HG03175 (cell line): ENCODE results near the gene ELF2.
"Not testable (repeated sequence)": the region's sequence is repeated elsewhere in the genome, so short reads cannot be mapped to it uniquely, and the experiment has no call there.

Experiments used
- ATAC-seq: cut with Tn5 transposase; IDR thresholded peaks from one replicate; pipeline ENCODE4 v1.9.1; 2021; ENCODE audit warnings: mild to moderate bottlenecking, moderate library complexity; ENCODE audit not compliant: unreplicated experiment

The ELF2 gene

DNA sequence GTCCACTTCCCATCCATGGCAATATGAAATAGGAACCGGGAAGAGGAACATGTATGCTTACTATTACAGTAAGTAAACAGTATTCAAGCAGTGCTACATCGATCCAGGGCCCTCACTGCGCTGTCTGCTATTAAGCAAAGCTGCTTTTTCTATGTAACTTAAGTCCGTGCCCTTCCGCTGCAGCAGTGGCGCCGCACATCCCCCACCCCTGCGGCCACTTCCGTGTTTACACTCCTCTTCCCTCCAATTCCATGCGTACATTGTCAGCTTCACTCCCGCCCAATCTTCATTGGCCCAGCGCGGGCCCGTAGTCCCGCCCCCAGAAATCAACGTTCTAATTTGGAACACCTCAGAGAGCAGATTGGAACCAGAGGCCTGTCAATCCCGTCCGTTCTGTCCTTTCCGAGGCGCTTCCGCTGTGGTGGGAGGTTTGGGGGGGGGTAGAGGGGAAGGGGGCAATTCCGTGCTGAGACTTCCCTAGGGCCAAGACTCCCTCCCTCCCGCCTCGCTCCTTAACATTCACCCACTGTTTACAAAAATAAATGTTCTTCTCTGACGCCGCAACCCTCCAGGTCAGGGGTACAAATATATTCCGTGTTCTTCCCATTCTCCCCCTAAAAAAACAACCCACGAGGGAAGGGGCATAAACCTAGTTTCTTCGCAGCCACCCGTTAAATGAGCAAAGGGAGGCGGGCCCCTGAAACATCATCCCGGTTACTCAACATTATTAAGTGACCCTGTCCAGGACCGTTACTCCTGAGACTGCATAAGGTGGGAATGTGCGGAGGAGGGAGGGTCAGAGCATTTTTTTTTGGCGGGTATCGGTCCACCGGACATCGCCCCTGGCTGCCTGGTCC is 94.0 kb downstream of the ELF2 start:
- peak; percentile 86 for ATAC-seq

DNA sequence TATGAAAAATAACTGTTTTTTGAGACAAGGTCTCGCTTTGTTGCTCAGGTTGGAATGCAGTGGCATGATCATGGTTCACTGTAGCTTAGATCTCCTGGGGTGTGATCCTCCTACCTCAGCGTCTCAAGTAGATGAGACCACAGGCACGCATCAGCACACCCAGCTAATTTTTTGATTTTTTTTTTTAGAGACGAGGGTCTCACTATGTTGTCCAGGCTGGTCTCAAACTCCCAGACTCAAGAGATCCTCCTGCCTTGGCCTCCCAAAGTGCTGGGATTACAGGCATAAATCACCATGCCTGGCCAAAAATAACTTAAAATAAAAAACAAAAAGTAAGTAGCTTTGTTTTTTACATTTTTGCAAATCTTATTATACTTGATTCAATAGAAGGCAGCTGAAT is 98.1 kb downstream of the ELF2 start:
- ATAC-seq: no peak

DNA sequence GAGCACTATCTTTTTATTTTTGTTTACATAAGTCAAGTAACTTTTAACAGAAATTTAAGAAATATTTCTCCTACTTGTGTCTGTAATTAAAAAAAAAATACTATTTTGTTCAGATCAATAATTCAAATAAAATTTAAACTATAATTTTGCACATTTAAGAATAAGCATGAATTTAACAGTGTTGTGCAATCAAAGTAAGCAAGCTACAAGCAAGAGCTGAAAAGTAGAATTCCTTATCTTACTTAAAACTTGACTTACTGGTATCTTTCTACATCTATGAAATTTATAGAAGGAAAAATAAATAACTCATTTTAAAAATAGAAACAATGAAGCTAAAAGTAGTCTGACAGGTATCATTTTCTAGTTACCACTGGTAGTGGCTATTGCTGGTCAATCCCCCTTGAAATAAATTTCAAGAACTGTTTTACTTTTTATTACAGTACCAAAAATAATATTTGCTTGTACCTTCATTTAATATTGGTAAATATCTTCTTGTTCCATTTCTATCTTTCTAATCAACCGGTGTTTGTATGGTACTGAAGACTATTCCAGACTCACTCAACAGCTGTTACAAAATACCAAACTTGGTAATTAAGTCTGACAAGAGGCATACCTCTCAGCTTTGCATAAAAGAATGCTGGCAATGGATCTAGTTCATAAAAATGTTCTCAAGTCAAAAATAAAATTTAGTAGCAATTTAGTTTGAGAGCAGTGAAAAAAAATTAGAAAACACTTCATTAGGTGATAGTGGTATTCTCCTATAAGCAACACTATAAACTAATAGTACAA is 99.3 kb downstream of the ELF2 start:
- no peak for ATAC-seq

DNA sequence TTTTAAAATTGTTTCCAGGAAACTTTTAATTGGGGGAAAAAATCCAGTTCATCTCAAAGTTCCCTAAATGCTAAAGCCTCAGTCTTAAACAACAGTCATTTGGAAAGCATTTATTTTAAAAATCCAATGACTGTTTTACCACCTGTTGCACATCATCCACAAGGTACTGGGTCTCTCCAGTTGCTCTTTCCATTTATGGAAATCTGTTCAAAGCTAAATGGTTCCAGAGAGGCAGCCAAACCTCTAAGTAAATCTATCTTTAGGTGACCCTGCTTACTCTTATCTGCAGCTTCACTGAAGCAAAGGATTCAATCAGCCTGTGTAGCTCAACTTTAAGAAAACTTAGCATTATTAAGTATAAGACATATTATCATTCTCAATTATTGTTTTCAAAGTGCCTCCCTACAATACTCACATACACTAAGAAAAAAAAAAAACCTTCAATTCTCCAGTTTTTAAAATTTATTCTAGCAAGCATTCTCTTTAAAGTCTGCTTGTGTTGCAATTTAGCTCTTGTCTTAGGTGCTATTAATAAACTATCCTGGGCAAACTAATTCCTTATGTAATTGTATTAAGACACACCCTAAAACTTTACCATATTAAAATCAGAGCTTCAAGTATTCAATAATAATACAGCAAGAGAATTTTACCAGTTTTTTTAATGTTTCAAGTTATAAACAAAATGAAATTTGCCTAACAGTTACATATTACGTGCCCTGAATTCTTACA is 100.8 kb downstream of the ELF2 start:
- no peak for ATAC-seq

DNA sequence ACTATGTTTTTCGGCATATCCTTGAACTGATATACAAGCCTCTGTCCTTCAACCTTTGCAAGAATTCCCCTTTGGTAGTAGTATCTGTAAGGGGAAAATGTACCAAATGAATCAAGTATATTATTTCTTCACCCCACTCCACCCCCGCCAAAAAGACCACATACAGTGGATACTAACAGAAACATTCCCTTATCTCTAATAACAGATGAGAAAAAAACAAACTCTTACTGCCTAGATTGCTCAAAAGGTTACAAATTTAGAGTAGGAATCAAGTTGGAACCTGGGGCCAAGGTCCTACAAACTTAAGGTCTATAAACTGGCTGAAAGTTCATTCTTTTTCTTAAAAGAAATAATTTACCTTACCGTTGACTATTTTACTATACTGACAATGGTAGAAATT is 116.4 kb downstream of the ELF2 start:
- no peak for ATAC-seq

DNA sequence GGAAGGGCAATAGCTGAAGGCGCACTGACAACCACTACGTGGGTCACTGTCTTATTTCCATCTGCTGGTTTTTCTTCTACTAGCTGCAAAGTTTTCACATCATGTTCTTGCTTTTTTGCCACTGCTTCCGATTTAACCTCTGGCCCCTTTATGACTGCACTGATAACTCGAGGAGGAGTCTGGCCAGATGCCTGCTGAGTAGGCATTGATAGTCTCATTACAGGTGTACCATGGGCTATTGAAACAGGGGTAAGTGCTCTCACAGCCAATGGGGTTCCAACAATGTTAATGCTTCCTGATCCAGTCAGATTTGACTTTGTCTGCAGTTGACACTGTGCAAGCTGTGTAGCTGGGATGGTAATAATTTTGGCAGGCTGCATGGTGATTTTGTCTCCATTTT is 118.0 kb downstream of the ELF2 start:
- ATAC-seq: not testable (repeated sequence)

DNA sequence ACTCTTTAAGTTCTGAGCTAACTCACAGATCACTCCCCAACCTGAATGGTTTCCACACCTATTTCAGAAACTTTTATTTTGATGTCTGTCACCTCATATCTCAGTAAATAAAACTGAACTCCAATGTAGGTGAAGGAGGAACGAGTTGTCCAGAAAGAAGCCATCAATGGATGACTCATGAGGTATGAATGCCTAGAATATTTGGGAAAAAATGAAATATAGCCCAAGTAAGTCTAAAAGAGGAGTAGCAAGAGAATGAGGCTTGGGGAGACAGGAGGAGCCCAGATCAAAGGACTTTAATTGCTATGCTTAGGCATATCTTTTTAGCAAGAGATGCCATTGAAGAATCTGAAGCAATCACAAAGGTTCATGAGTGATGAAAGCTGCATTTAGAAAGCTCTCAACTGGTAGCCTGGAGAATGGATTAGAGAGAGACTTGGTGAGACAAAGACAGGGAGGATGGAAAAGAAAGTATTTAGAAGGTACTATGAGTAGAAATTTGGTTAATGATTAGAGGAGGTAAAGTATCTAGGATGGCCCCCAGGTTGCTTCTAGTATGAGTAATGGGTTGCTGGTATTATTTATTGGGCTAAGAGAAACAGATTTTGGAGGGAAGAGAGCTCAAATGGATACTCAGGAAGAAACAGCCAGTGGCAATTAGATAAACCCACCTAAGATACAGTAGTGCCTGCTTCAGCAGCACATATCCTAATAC is 122.1 kb downstream of the ELF2 start:
- ATAC-seq: no peak

DNA sequence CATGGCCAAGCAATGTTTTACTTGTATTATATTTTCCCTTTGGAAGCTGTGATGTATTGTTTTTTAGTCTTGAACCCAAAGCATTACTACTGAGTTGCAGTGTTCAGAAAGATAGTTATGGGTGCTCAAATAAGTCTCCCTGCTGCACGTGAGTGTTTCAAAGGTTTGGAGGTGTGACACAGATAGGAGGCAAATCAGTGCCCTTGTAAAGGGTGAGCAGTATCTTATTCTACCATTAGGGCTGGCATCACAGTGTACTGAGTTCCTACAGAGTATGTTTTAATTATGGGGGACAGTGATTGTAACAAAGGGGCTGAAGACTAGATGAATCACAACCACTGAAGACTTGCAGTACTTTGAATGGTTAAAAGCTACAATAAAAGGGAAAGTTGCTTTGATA is 123.1 kb downstream of the ELF2 start:
- no peak for ATAC-seq

DNA sequence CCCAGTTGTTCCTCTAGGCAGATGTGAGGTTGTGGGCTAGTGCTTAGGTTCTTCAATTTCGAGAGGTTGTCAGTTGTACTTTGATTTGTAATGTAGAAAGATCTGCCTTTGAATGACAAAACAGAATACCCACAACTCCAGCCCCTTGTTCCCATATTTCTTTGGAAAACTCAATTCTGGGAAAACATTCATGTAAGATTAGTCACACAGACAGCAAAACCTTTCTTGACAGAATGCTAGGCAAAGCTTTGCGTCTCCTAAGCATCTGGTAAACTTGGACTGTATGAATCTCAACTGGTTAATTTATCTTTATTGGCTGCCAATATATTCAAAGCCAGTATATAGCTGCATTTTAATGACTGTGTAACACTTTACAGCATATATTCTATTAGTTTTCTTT is 126.6 kb downstream of the ELF2 start:
- no peak for ATAC-seq

DNA sequence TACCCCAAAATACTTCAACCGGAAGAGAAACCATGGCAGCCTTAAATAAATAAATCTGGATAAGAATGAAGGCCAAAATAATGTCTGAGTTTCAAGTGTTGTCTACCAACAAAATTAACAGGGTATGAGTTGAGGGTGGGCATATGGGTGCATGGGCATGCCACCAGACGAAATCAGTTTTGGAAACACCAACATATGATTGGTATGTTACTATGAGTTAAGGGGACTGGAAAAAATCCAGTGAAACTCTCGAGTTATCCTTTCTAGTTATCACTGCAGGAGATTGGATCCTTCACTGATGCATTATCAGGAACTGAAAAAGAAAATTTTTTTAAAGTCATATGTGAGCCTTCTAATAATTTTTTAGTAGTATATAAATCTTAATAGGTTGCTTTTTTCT is 129.0 kb downstream of the ELF2 start:
- ATAC-seq: no peak

DNA sequence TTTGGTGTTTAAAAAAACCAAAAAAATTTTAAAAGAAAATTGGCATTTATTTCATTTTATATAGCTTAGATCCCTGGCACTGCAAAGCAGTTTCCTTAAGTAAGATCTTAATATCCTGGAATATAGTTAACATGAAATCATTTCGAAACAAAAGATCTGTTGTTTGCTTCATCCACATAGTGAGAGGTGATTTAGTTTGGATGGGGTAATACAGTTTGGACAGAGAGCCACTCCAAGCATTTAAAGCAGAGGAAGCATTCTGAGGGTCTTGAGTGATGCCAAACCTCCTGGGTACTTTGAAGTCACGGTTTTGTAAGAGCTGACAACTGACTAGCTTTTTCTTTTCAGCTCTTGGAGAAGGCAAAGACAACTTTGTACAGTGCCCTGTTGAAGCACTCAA is 132.7 kb downstream of the ELF2 start:
- no peak for ATAC-seq

DNA sequence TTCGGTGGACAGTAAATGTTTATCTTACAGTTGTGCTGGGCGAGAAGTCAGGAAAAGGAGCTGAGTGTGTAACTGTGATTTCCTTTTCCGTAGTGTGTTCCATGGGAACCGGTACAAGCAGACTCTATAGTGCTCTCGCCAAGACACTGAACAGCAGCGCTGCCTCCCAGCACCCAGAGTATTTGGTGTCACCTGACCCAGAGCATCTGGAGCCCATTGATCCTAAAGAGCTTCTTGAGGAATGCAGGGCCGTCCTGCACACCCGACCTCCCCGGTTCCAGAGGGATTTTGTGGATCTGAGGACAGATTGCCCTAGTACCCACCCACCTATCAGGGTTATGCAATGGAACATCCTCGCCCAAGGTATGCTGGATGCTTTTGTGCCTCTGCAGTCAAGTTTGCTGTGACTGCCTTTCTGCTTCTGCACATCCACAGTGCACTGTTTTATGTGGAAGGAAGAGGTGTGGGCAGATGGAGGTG is 134.0 kb downstream of the ELF2 start:
- ATAC-seq: no peak

DNA sequence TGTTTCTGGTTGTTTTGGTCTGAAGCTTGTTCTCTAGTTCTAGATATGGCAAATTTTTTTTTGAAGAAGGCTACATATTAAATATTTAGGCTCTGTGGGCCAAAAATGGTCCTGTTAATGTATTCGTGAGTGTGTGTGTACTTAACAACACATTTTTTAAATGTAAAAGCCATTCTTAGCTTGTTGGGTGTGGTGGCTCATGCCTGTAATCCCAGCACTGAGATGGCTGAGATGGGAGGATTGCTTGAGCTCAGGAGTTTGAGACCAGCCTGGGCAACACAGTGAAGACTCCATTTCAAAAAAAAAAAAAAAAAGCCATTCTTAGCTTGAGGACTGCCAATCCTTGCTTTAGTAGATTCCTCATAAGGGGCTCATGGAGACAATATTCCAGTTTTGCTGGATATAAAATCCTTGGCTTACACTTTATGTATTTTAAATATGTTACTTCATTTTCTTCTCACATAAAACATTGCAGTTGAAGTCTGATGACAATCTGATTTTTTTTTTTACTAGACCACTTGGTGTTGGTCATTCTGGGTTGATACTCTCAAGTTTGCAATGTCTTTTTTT is 138.1 kb downstream of the ELF2 start:
- ATAC-seq: no peak

DNA sequence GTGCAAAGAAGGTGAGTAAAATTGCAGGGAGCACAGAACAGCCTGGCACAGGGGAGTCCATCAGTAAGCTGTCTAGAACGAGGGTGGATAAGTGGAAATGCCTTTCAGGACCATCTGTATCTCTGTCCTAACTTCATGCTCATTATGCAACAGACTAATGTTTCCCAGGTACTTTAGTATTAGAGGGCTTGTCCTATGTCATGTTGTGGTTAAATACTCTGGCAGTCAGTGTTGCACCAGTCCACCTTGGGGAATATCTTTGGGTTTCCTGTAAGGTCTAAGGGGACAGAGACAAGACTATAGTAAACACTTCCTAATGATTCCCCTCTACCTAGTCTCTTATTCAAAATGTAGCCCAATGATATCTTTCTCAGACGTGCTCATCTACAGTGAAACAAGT is 140.1 kb downstream of the ELF2 start:
- no peak for ATAC-seq

DNA sequence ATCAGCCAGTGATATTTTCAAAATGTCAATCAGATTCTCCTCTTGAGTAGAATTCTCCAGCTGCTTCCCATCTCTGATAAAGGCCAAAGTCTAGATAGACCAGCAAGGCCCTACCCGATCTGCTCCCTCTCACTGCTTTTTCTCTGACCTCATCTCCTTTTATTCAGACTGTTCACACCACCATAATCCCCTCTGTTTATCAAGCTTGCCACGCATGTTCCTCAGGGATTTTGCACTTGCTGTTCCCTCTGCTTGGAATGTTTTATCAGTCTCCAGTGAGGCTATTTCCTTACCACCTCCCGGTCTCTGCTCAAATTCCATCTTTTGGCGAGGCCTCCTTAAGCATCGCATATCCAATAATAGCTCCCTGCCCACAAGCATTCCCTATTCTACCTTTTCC is 141.4 kb downstream of the ELF2 start:
- ATAC-seq: no peak

DNA sequence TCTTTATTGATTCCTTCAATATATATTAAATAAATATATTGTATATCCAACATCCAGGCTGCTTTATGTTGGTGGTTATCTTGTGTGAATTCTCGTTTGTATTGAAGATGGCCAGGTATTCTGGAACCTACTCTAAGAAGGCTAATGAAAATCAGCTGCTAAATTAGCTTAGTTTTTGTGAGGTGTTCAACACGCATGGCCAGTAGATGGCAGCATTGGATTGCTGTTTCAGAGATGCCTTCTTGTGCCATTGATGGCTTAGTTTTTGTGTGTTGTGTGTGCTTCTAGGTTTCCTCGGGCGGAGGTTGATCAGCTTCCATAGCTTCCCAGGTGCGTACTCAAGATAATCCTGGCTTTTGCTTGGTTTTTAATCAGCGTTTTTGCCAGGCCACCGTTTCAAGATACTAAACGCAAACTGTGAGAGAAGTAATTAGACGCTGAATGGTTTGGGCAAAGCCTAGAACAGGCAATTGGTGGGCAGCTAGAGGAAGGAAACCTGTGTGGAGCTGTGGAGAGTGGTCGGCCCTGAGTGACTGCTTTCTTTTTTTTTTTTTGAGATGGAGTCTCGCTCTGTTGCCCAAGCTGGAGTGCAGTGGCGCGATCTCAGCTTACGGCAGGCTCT is 146.3 kb downstream of the ELF2 start:
- ATAC-seq: peak; percentile 70

DNA sequence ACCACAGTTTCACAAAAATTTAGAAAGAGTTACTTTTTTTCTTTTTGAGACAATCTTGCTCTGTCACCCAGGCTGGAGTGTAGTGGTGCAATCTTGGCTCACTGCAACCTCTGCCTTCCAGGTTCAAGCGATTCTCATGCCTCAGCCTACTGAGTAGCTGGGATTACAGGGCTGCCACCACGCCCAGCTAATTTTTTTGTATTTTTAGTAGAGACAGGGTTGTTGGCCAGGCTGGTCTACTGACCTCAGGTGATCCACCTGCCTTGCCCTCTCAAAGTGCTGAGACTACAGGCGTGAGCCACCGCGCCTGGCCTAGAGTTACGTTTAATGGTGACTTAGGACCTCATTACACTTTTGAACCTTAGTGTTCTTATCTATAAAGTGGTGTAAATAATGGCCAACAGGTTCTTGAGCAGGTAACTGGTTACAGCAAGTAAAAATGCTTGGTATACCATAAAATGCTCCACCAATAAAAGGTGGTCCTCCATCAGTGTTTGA is 147.1 kb downstream of the ELF2 start:
- not testable (repeated sequence) for ATAC-seq

DNA sequence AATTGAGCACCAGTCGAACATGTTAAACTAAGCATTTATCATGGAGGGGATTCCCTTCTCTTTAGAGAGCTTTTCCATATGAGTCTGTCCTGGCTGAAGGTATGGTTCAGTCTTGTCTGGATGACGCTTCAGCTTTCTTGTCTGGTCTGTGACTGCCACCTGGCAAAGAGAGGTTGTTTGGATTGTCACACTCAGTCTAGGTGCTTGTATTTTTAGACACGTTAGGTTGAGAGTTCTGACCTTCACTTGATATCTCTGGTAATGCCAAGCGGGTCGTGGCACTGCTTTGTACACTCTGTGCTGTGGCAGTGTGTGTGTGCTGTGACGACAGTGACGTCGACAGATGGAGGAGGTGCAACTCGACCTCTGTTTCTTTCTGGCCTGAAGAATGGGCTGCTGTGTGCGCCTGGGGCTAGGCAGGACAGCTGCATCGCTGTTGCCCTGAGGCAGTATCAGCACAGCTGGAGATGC is 148.8 kb downstream of the ELF2 start:
- ATAC-seq: no peak

DNA sequence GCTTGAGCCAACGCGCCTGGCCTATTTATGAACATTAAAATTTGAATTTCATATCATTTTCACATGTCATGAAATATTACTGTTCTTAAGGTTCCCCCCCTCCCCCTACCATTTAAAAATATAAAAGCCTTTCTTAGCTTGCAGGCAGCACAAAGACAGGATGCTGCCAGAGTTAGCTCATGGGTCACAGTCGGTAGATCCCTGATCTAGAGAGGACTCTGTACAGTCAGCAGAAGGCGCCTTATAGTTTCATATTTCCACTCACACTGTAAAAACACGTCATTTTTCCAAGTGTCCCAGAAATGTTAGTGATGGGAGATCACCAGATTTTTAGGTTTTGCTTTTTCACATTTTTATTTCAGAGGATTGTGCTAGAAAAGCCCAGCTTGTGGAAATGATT is 149.2 kb downstream of the ELF2 start:
- no peak for ATAC-seq

DNA sequence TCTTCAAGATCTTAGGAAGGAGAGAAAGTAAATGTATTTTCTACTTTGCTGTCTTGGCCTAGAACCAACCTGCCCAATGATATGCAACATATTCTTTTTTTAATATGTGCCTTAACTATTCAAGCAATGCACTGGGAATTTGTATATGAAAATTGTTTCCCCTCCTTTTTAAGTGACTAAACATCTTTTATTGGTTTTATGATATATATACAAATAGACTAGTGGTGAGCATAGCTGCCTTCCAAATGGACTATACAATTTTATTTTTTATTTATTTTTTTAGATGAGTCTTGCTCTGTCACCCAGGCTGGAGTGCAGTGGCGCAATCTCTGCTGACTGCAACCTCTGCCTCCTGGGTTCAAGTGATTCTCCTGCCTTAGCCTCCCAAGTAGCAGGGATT is 151.2 kb downstream of the ELF2 start:
- no peak for ATAC-seq
